WTC11 (cell line): ENCODE data around the gene POC5. TPM values are rescaled to one million over a fixed set of nuclear protein-coding genes. Genes with fewer than 3 reads are reported as not detected.
"Not testable (repeated sequence)": the region's sequence is repeated elsewhere in the genome, so short reads cannot be mapped to it uniquely, and the experiment has no call there.

Experiments used
- ATAC-seq: fragments of 200-7000 bp; cut with Tn5 transposase; 2 replicates; pipeline ENCODE4 v1.10.0; 2021; ENCODE audit warnings: mild to moderate bottlenecking, moderate library complexity
- CTCF ChIA-PET: fragments of 300-600 bp; sonication (Branson Sonifier 250); formaldehyde crosslinking; loops from one replicate; lab custom pipeline; 2021; ENCODE audit warnings: antibody characterized with exemption; lab: Charles Lee
- POLR2A ChIA-PET: fragments of 350-600 bp; sonication (Branson Sonifier 250); formaldehyde crosslinking; loops from one replicate; lab custom pipeline; 2021; ENCODE audit warnings: antibody characterized with exemption; lab: Charles Lee
- DNase-seq: peaks from one replicate; pipeline ENCODE4 v3.0.0; 2021; ENCODE audit warnings: low spot score
- H3K27ac Mint-ChIP-seq: 2 replicates; pipeline ENCODE4 v1.8.0; 2021; ENCODE audit warnings: mixed read lengths
- H3K27me3 Mint-ChIP-seq: 2 replicates; pipeline ENCODE4 v1.8.0; 2021; ENCODE audit warnings: low read depth, mild to moderate bottlenecking, moderate library complexity, mixed read lengths
- H3K36me3 Mint-ChIP-seq: 2 replicates; pipeline ENCODE4 v1.8.0; 2021; ENCODE audit warnings: mixed read lengths
- H3K4me1 Mint-ChIP-seq: 2 replicates; pipeline ENCODE4 v1.8.0; 2022; ENCODE audit warnings: mixed read lengths
- H3K4me3 Mint-ChIP-seq: 2 replicates; pipeline ENCODE4 v1.8.0; 2021; ENCODE audit warnings: mild to moderate bottlenecking, moderate library complexity, mixed read lengths
- H3K9me3 Mint-ChIP-seq: 2 replicates; pipeline ENCODE4 v1.8.0; 2021; ENCODE audit warnings: mixed read lengths
- CBFB ChIP-seq: sonication (generic); formaldehyde crosslinking; IDR thresholded peaks from 2 replicates; pipeline ENCODE4 v1.8.1; 2022; ENCODE audit warnings: mild to moderate bottlenecking, low read depth, missing genetic modification reagents
- EMX1 ChIP-seq: fragments of 250-450 bp; sonication (Bioruptor Pico); IDR thresholded peaks from 2 replicates; pipeline ENCODE4 v1.8.0; 2021; ENCODE audit warnings: mild to moderate bottlenecking
- ETV6 ChIP-seq: sonication (generic); formaldehyde crosslinking; IDR thresholded peaks from 2 replicates; pipeline ENCODE4 v1.8.1; 2022; ENCODE audit warnings: mild to moderate bottlenecking, missing genetic modification reagents
- FOXK1 ChIP-seq: sonication (generic); formaldehyde crosslinking; IDR thresholded peaks from 2 replicates; pipeline ENCODE4 v1.8.0; 2022; ENCODE audit warnings: mild to moderate bottlenecking, moderate library complexity, missing genetic modification reagents
- FOXP4 ChIP-seq: sonication (generic); formaldehyde crosslinking; IDR thresholded peaks from 2 replicates; pipeline ENCODE4 v1.8.0; 2022; ENCODE audit warnings: mild to moderate bottlenecking, missing genetic modification reagents
- IRF1 ChIP-seq: sonication (generic); formaldehyde crosslinking; IDR thresholded peaks from 2 replicates; pipeline ENCODE4 v1.8.0; 2023; ENCODE audit warnings: missing genetic modification reagents
- KAT7 ChIP-seq: sonication (generic); formaldehyde crosslinking; IDR thresholded peaks from 2 replicates; pipeline ENCODE4 v1.8.1; 2023; ENCODE audit warnings: missing genetic modification reagents, mild to moderate bottlenecking, borderline replicate concordance
- OVOL2 ChIP-seq: fragments of 250-450 bp; sonication (Bioruptor Pico); IDR thresholded peaks from 2 replicates; pipeline ENCODE4 v1.9.0; 2021; ENCODE audit warnings: mild to moderate bottlenecking, borderline replicate concordance
- SMAD4 ChIP-seq: sonication (generic); formaldehyde crosslinking; IDR thresholded peaks from 2 replicates; pipeline ENCODE4 v1.8.0; 2022; ENCODE audit warnings: mild to moderate bottlenecking, missing genetic modification reagents
- USF2 ChIP-seq: sonication (generic); formaldehyde crosslinking; IDR thresholded peaks from 2 replicates; pipeline ENCODE4 v1.8.1; 2023; ENCODE audit warnings: mild to moderate bottlenecking, missing genetic modification reagents, moderate library complexity
- ZMAT4 ChIP-seq: fragments of 250-450 bp; sonication (Bioruptor Pico); IDR thresholded peaks from 2 replicates; pipeline ENCODE4 v1.9.0; 2021; ENCODE audit warnings: mild to moderate bottlenecking
- ZNF138 ChIP-seq: sonication (generic); formaldehyde crosslinking; conservative IDR thresholded peaks from 2 replicates; pipeline ENCODE4 v1.8.1; 2022; ENCODE audit warnings: mild to moderate bottlenecking, moderate library complexity, missing genetic modification reagents
- ZNF263 ChIP-seq: sonication (generic); formaldehyde crosslinking; IDR thresholded peaks from 2 replicates; pipeline ENCODE4 v1.8.1; 2022; ENCODE audit warnings: low read depth, mild to moderate bottlenecking, moderate library complexity, missing genetic modification reagents
- ZNF281 ChIP-seq: sonication (generic); formaldehyde crosslinking; IDR thresholded peaks from 2 replicates; pipeline ENCODE4 v1.8.0; 2023; ENCODE audit warnings: mild to moderate bottlenecking, missing genetic modification reagents
- ZNF425 ChIP-seq: fragments of 250-450 bp; sonication (Bioruptor Pico); conservative IDR thresholded peaks from 2 replicates; pipeline ENCODE4 v1.9.0; 2021; ENCODE audit warnings: mild to moderate bottlenecking
- ZNF532 ChIP-seq: fragments of 250-450 bp; sonication (Bioruptor Pico); IDR thresholded peaks from 2 replicates; pipeline ENCODE4 v1.9.0; 2021; ENCODE audit warnings: mild to moderate bottlenecking, borderline replicate concordance
- ZNF671 ChIP-seq: fragments of 250-450 bp; sonication (Bioruptor Pico); IDR thresholded peaks from 2 replicates; pipeline ENCODE4 v1.8.0; 2021; ENCODE audit warnings: mild to moderate bottlenecking
- total RNA-seq: library from RNA; stranded (reverse); gene quantifications from 3 replicates; pipeline ENCODE4 v1.2.3, GENCODE V29; 2021

POC5 gene
- total RNA-seq, 1 experiment from 2014 or later, result 13.4 TPM

GRCh38 chr5:75727931-75728330 is 10.7 kb upstream of the POC5 start:
- POLR2A ChIA-PET, result interaction anchor here (2.8 kb wide), 1 partner anchor 11 kb away, joined by 6 read pairs; the partner anchor contains the start of gene POC5
- CTCF ChIA-PET, result no interaction called here
- no peak for TF ChIP-seq ZNF281
- TF ChIP-seq ETV6 (CRISPR knock-in tag), result no peak
- TF ChIP-seq FOXK1 (CRISPR knock-in tag), result no peak
- TF ChIP-seq KAT7 (CRISPR knock-in tag), result no peak
- TF ChIP-seq ZMAT4 (CRISPR knock-in tag), result no peak
- no peak for TF ChIP-seq EMX1 (CRISPR knock-in tag)
- no peak for TF ChIP-seq ZNF532 (CRISPR knock-in tag)
- no peak for TF ChIP-seq ZNF138
- TF ChIP-seq USF2 (CRISPR knock-in tag), result no peak
- no peak for TF ChIP-seq FOXP4 (CRISPR knock-in tag)
- TF ChIP-seq SMAD4 (CRISPR knock-in tag), result no peak
- no peak for TF ChIP-seq ZNF671 (CRISPR knock-in tag)
- TF ChIP-seq ZNF425 (CRISPR knock-in tag), result no peak
- no peak for TF ChIP-seq ZNF263 (CRISPR knock-in tag)
- TF ChIP-seq CBFB, result no peak
- no peak for TF ChIP-seq IRF1 (CRISPR knock-in tag)
- TF ChIP-seq OVOL2 (CRISPR knock-in tag), result no peak
- Mint-ChIP-seq H3K4me3 (no peak overlapping the region), H3K36me3 (no peaks in the 10 kb centered on the region), H3K9me3 (peaks cover 12% of the 10 kb centered on the region), H3K27ac (no peak overlapping the region), H3K27me3 (no peaks in the 10 kb centered on the region), H3K4me1 (peaks cover 11% of the 10 kb centered on the region)
- ATAC-seq (no peak), DNase-seq (no peak)

GRCh38 chr5:75726224-75726623 is 9.0 kb upstream of the POC5 start:
- H3K27me3 Mint-ChIP-seq, POLR2A ChIA-PET, H3K36me3 Mint-ChIP-seq, DNase-seq, H3K27ac Mint-ChIP-seq, CTCF ChIA-PET, H3K4me3 Mint-ChIP-seq, ATAC-seq: not testable (repeated sequence)
- peaks cover 11% of the 10 kb centered on the region for H3K4me1 Mint-ChIP-seq
- H3K9me3 Mint-ChIP-seq, result peaks cover 15% of the 10 kb centered on the region
